HCT116 (cell line): ENCODE data around the gene CHST3.

Experiments
- CTCF ChIP-seq, 3 experiments: fragments of 200-600 bp in 1 of 3; sonication (generic) in 1 of 3; IDR thresholded peaks in 2 of 3; conservative IDR thresholded peaks in 1 of 3; 2 replicates each; pipeline ENCODE4 v1.5.1; 2012 to 2017; ENCODE audit warnings: low read depth in 2 of 3, low read length in 2 of 3, antibody characterized with exemption in 1 of 3, borderline replicate concordance in 1 of 3, control low read depth in 1 of 3, mild to moderate bottlenecking in 1 of 3, mixed read lengths in 1 of 3, mixed run types in 1 of 3, moderate library complexity in 1 of 3; ENCODE audit not compliant: insufficient read depth in 1 of 3
- EZH2 ChIP-seq: fragments of 200-600 bp; sonication (generic); IDR thresholded peaks from 2 replicates; pipeline ENCODE4 v1.6.1; 2017; ENCODE audit warnings: antibody characterized with exemption, mixed run types
- EZH2phosphoT487 ChIP-seq: fragments of 200-600 bp; IDR thresholded peaks from 2 replicates; pipeline ENCODE4 v1.6.1; 2018; ENCODE audit warnings: antibody characterized with exemption, borderline replicate concordance
- POLR2A ChIP-seq: IDR thresholded peaks from 2 replicates; pipeline ENCODE4 v1.7.0; 2011; ENCODE audit warnings: borderline replicate concordance; ENCODE audit not compliant: insufficient read depth, insufficient read length; ENCODE audit errors: extremely low read depth
- RAD21 ChIP-seq: IDR thresholded peaks from 2 replicates; pipeline ENCODE4 v1.6.1; 2012; ENCODE audit warnings: low read depth, mild to moderate bottlenecking
- SP1 ChIP-seq: IDR thresholded peaks from 2 replicates; pipeline ENCODE4 v1.6.1; 2012; ENCODE audit warnings: low read depth
- YY1 ChIP-seq: IDR thresholded peaks from 2 replicates; pipeline ENCODE4 v1.6.1; 2011; ENCODE audit warnings: low read length, low read depth, moderate library complexity, mild to moderate bottlenecking; ENCODE audit not compliant: insufficient replicate concordance; ENCODE audit errors: extremely low read depth

GRCh38 chr10:71971311-71971731 lies 7.1 kb downstream of the CHST3 start:
- TF ChIP-seq CTCF (IDR thresholded peaks at IDR 0.05 in 2 of 3, conservative IDR thresholded peaks at IDR 0.05 in 1 of 3; ENCODE audit: borderline replicate concordance in 1 of 3, insufficient read depth in 1 of 3, low read depth in 2 of 3, low read length in 2 of 3) = no peak
- no peak for TF ChIP-seq YY1
- no peak for TF ChIP-seq EZH2phosphoT487
- no peak for TF ChIP-seq EZH2
- no peak for TF ChIP-seq RAD21
- TF ChIP-seq POLR2A = no peak
- TF ChIP-seq SP1 = no peak
